ENCODE results near the gene CD40LG.
A peak's percentile ranks its signal among the peaks of the same experiment; 100 is the strongest.

The CD40LG gene

GRCh38 chrX:136647677-136648360 lies at the start of gene CD40LG:
Gene CD40LG (plus strand): TSS chrX:136648158. CDS start chrX:136648249, 91 bp downstream.
- no peak within 1 kb of the TSS for H3K4me3 ChIP-seq (ENCODE audit: low read length)
- TF ChIP-seq CTCF (conservative IDR thresholded peaks at IDR 0.05; ENCODE audit: low read depth, low read length) = no peak
- no peak for DNase-seq (ENCODE audit: low read depth)

GRCh38 chrX:136598631-136599030 lies 49.3 kb upstream of the CD40LG start:
- TF ChIP-seq CTCF (conservative IDR thresholded peaks at IDR 0.05; ENCODE audit: low read depth, low read length) = no peak
- no peak overlapping the region for H3K4me3 ChIP-seq (ENCODE audit: low read length)
- no peak for DNase-seq (ENCODE audit: low read depth)

DNA sequence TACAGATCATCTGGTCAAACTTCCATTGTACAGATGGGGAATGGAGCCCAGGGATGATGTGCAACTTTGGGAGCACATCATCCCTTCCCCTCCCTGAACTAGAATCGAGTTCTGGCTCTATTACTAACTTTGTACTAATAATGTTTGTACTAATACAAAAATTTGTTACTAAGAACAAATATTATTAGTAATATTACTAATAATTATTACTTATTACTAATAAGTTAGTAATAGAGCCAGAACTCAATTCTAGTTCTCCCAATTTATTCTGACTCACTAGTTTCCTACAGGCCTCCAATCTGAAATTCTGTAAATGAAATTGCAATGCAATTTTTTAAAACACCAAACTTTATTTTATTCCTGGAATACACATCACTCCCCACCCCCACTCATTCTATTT lies 47.9 kb upstream of the CD40LG start:
- no peak overlapping the region for H3K4me3 ChIP-seq (ENCODE audit: low read length)
- DNase-seq (ENCODE audit: low read depth) = no peak
- TF ChIP-seq CTCF (conservative IDR thresholded peaks at IDR 0.05; ENCODE audit: low read depth, low read length) = no peak

GRCh38 chrX:136607236-136607635 lies 40.7 kb upstream of the CD40LG start:
- no peak overlapping the region for H3K4me3 ChIP-seq (ENCODE audit: low read length)
- DNase-seq (ENCODE audit: low read depth) = no peak
- no peak for TF ChIP-seq CTCF (conservative IDR thresholded peaks at IDR 0.05; ENCODE audit: low read depth, low read length)

GRCh38 chrX:136608295-136608933 lies 39.5 kb upstream of the CD40LG start:
- peak; percentile 47 for TF ChIP-seq CTCF (conservative IDR thresholded peaks at IDR 0.05; ENCODE audit: low read depth, low read length)
- DNase-seq (ENCODE audit: low read depth) = no peak
- H3K4me3 ChIP-seq (ENCODE audit: low read length) = no peak overlapping the region

DNA sequence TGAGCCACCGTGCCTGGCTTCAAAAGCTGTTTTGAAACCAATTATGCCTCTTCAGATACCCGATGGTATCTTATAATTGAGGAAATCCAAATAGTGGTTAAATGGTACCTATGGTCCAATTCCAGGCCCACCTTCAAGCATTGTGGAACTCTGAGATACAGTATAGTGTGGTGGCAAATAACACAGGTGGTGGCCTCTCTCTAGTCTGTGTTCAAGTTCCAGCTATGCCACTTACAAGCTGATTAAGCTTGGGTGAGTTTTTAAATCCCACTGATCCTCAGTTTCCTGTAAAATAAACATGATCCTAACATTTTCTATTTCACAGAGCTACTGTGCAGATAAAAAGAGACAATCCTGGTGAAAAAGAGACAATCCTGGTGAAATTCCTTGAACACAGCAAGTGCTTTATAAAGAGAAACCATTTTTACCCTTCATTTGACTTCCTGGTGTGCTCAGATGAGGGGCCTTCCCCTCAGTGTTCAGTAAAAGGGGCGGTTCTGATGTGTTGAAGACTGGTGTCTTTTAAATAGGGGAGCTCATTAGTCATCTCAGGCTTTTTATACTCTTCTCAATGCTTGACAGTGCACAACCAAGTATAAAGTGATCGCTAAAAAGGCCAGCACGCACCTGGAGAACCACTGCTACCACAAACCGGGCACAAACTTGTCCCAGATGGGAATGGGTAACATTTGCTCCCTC lies 30.8 kb upstream of the CD40LG start:
- TF ChIP-seq CTCF (conservative IDR thresholded peaks at IDR 0.05; ENCODE audit: low read depth, low read length) = no peak
- no peak for DNase-seq (ENCODE audit: low read depth)
- H3K4me3 ChIP-seq (ENCODE audit: low read length) = no peak overlapping the region

All from retinal pigment epithelial cell (primary cell).